ENCODE data around the gene TWF2.

The TWF2 gene

GRCh38 chr3:52197499-52197841 lies 41.5 kb downstream of the TWF2 start:
- Histone ChIP-seq H3K79me2 (ENCODE audit: insufficient read depth, low read length) (peaks cover 41% of the 10 kb centered on the region), H3K4me3 (ENCODE audit: low read length, poor library complexity, severe bottlenecking) (peak overlapping the region; percentile 100), H3K4me2 (ENCODE audit: low read depth, low read length, poor library complexity, severe bottlenecking) (peak overlapping the region; percentile 80), H2AFZ (ENCODE audit: low read length) (peak overlapping the region; percentile 79), H3K27me3 (ENCODE audit: insufficient read depth, low read length, poor library complexity, severe bottlenecking) (no peaks in the 10 kb centered on the region), H3K36me3 (ENCODE audit: insufficient read depth, low read length) (peaks cover 4% of the 10 kb centered on the region; the same call in 1 of the 2 replicates), H3F3A (ENCODE audit: low read depth) (no peaks in the 10 kb centered on the region), H3K9me3 (ENCODE audit: insufficient read depth, low read depth, low read length) (no peaks in the 10 kb centered on the region), H4K20me1 (ENCODE audit: insufficient read depth, low read length, poor library complexity, severe bottlenecking) (peaks cover 21% of the 10 kb centered on the region), H3K4me1 (ENCODE audit: insufficient read depth, low read length, poor library complexity, severe bottlenecking) (peaks cover 48% of the 10 kb centered on the region), H3K9ac (ENCODE audit: low read depth, low read length, poor library complexity, severe bottlenecking) (peak overlapping the region; percentile 98), H3K9me2 (replicated peaks; ENCODE audit: low read depth, low read length) (no peaks in the 10 kb centered on the region)
- TF ChIP-seq CTCF (conservative IDR thresholded peaks at IDR 0.05; ENCODE audit: low read length) (no peak), EZH2phosphoT487 (IDR thresholded peaks at IDR 0.05; ENCODE audit: borderline replicate concordance) (no peak)

- Histone ChIP-seq H3K9me2 (replicated peaks; ENCODE audit: low read depth, low read length) (no peaks in the 10 kb centered on the region), H2AFZ (ENCODE audit: low read length) (no peak overlapping the region), H3K9ac (ENCODE audit: low read depth, low read length, poor library complexity, severe bottlenecking) (peak overlapping the region; percentile 98)
These were observed 42.0 kb downstream of the TWF2 start for GRCh38 chr3:52196977-52197376.

GRCh38 chr3:52195823-52196331 lies 43.1 kb downstream of the TWF2 start:
- Histone ChIP-seq H3K9ac (ENCODE audit: low read depth, low read length, poor library complexity, severe bottlenecking) (no peak overlapping the region), H3K9me3 (ENCODE audit: insufficient read depth, low read depth, low read length) (no peaks in the 10 kb centered on the region), H3F3A (ENCODE audit: low read depth) (no peaks in the 10 kb centered on the region), H2AFZ (ENCODE audit: low read length) (no peak overlapping the region), H3K79me2 (ENCODE audit: insufficient read depth, low read length) (peaks cover 29% of the 10 kb centered on the region), H4K20me1 (ENCODE audit: insufficient read depth, low read length, poor library complexity, severe bottlenecking) (peaks cover 17% of the 10 kb centered on the region), H3K4me1 (ENCODE audit: insufficient read depth, low read length, poor library complexity, severe bottlenecking) (peaks cover 32% of the 10 kb centered on the region), H3K27me3 (ENCODE audit: insufficient read depth, low read length, poor library complexity, severe bottlenecking) (no peaks in the 10 kb centered on the region), H3K4me2 (ENCODE audit: low read depth, low read length, poor library complexity, severe bottlenecking) (no peak overlapping the region), H3K36me3 (ENCODE audit: insufficient read depth, low read length) (no peaks in the 10 kb centered on the region), H3K4me3 (ENCODE audit: low read length, poor library complexity, severe bottlenecking) (no peak overlapping the region), H3K9me2 (replicated peaks; ENCODE audit: low read depth, low read length) (no peaks in the 10 kb centered on the region)
- no peak for TF ChIP-seq CTCF (conservative IDR thresholded peaks at IDR 0.05; ENCODE audit: low read length)
- TF ChIP-seq EZH2phosphoT487 (IDR thresholded peaks at IDR 0.05; ENCODE audit: borderline replicate concordance): no peak

More at GRCh38 chr3:52196977-52197376, 42.0 kb downstream of the TWF2 start:
- no peaks in the 10 kb centered on the region for H3F3A ChIP-seq (ENCODE audit: low read depth)
- no peaks in the 10 kb centered on the region for H3K27me3 ChIP-seq (ENCODE audit: insufficient read depth, low read length, poor library complexity, severe bottlenecking)
- H4K20me1 ChIP-seq (ENCODE audit: insufficient read depth, low read length, poor library complexity, severe bottlenecking): peaks cover 17% of the 10 kb centered on the region
- peaks cover 43% of the 10 kb centered on the region for H3K4me1 ChIP-seq (ENCODE audit: insufficient read depth, low read length, poor library complexity, severe bottlenecking)
- no peaks in the 10 kb centered on the region for H3K9me3 ChIP-seq (ENCODE audit: insufficient read depth, low read depth, low read length)
- H3K4me3 ChIP-seq (ENCODE audit: low read length, poor library complexity, severe bottlenecking): peak overlapping the region; percentile 100
- H3K4me2 ChIP-seq (ENCODE audit: low read depth, low read length, poor library complexity, severe bottlenecking): peak overlapping the region; percentile 80
- peaks cover 36% of the 10 kb centered on the region for H3K79me2 ChIP-seq (ENCODE audit: insufficient read depth, low read length)
- TF ChIP-seq EZH2phosphoT487 (IDR thresholded peaks at IDR 0.05; ENCODE audit: borderline replicate concordance) (no peak), CTCF (conservative IDR thresholded peaks at IDR 0.05; ENCODE audit: low read length) (no peak)
- no peaks in the 10 kb centered on the region for H3K36me3 ChIP-seq (ENCODE audit: insufficient read depth, low read length)
